H1 (cell line): Measurements from ENCODE around the gene GGCX. TPM values are rescaled to one million over a fixed set of nuclear protein-coding genes. Genes with fewer than 3 reads are reported as not detected.
A peak's percentile ranks its signal among the peaks of the same experiment; 100 is the strongest.

ENCODE experiments used
- CHD1 ChIP-seq: IDR thresholded peaks from 2 replicates; pipeline ENCODE4 v1.6.1; 2012; ENCODE audit warnings: low read depth, low read length, improper control_type of control experiment
- CHD2 ChIP-seq: IDR thresholded peaks from 2 replicates; pipeline ENCODE4 v1.6.1; 2012; ENCODE audit warnings: low read length, improper control_type of control experiment
- KDM4A ChIP-seq: IDR thresholded peaks from one replicate; pipeline ENCODE4 v1.7.1; 2012; ENCODE audit warnings: low read depth, mild to moderate bottlenecking, moderate library complexity, low read length, inconsistent platforms; ENCODE audit not compliant: severe bottlenecking
- PHF8 ChIP-seq: fragments of 200-600 bp; sonication (generic); conservative IDR thresholded peaks from 2 replicates; pipeline ENCODE4 v1.7.1; 2012; ENCODE audit warnings: low read depth, mild to moderate bottlenecking, inconsistent platforms, low read length, moderate library complexity
- POLR2A ChIP-seq, 2 experiments: IDR thresholded peaks; 1 replicate in 1 of 2; 2 replicates in 1 of 2; pipeline ENCODE4 v1.6.1; 2011; ENCODE audit warnings: low read depth in 2 of 2, low read length in 2 of 2, mild to moderate bottlenecking in 2 of 2; ENCODE audit errors: control extremely low read depth in 1 of 2
- POLR2AphosphoS5 ChIP-seq: IDR thresholded peaks from 2 replicates; pipeline ENCODE4 v1.6.1; 2011; ENCODE audit warnings: low read depth, low read length
- RAD21 ChIP-seq, 2 experiments: IDR thresholded peaks in 1 of 2; conservative IDR thresholded peaks in 1 of 2; 2 replicates each; pipeline ENCODE4 v1.6.1; 2011; ENCODE audit warnings: low read depth in 2 of 2, low read length in 2 of 2, improper control_type of control experiment in 1 of 2, inconsistent platforms in 1 of 2, mild to moderate bottlenecking in 1 of 2, moderate library complexity in 1 of 2
- SIN3A ChIP-seq, 2 experiments: IDR thresholded peaks in 1 of 2; conservative IDR thresholded peaks in 1 of 2; 2 replicates each; pipeline ENCODE4 v1.6.1; 2011 to 2012; ENCODE audit warnings: low read length in 2 of 2, improper control_type of control experiment in 1 of 2, low read depth in 1 of 2, mild to moderate bottlenecking in 1 of 2
- USF2 ChIP-seq: IDR thresholded peaks from 2 replicates; pipeline ENCODE4 v1.6.1; 2011; ENCODE audit warnings: low read length, improper control_type of control experiment
- ZNF274 ChIP-seq: IDR thresholded peaks from 2 replicates; pipeline ENCODE4 v1.7.0; 2012; ENCODE audit warnings: low read length, borderline replicate concordance; ENCODE audit errors: extremely low read depth
- polyA plus RNA-seq, 7 experiments: library from polyadenylated mRNA; depleted of rRNA in 3 of 7; stranded (reverse) in 5 of 7; unstranded in 2 of 7; fragments of >200 nt in 5 of 7; fragments of 200-250 nt in 2 of 7; gene quantifications; 1 replicate in 5 of 7; 2 replicates in 1 of 7; 4 replicates in 1 of 7; pipeline versions ENCODE4 v1.2.1 to v1.2.3, GENCODE V29; 2011 to 2013; ENCODE audit warnings: missing spikeins in 2 of 7, mixed read lengths in 2 of 7
- total RNA-seq: library from RNA; stranded (reverse); fragmentation: NEBNext Ultra II Directional; extraction: Animal tissue kit (Norgen Biotek cat#: 25700); gene quantifications from 2 replicates; pipeline ENCODE4 v1.2.1, GENCODE V29; 2021

The GGCX gene
- total and polyA plus RNA-seq, 2 of the 8 experiments (the other 6 are each of a cell fraction or from before 2014, with no cell fraction given), result 29.4 to 33.8 TPM

DNA sequence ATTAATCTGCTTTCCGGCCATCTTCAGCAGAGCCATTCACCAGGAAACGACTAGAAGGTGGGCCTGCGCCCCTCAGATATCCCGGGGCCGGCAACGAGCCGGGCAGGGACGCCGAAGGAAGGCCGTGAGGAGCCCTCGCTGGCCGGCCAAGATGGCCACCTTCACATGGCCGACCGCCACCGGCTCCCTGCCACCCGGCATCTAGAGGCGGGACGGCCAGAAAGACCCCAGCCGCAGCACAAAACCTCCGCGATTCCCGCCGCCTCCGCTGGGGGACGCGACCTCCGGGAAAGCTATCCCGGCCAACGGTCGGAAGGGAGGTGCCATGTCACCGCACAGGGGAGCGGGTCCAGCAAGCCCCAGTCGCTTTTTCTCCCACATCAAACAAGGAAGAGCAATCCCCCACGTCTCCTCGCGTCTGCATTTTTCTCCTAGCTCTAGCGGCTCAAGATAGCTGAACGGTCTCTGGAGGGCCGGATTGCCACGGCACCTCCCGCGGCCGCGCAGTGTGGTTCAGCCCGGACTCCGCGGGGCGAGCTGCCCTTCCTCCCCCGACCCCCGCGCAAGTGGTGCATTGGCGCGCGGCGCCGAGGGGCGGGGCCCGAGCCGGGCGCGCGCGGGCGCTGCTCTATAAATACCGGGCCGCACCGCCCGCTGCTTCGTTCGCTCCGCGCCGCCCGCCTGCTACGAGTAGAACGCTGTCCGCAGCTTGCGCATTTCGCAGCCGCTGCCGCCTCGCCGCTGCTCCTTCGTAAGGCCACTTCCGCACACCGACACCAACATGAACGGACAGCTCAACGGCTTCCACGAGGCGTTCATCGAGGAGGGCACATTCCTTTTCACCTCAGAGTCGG lies 22.6 kb downstream of the GGCX start, which contains the start of gene MAT2A (continued):
- TF ChIP-seq CHD1 (peak; percentile 87), USF2 (peak; percentile 11; the same call in 1 of the 2 replicates), POLR2AphosphoS5 (peak; percentile 99), RAD21 (IDR thresholded peaks at IDR 0.05 in 1 of 2, conservative IDR thresholded peaks at IDR 0.05 in 1 of 2; ENCODE audit: low read depth in 2 of 2, low read length in 2 of 2) (peak; percentile 47 to 63; a peak in 3 of 4 replicates), POLR2A (IDR thresholded peaks at IDR 0.05; ENCODE audit: control extremely low read depth in 1 of 2, low read depth in 2 of 2, low read length in 2 of 2) (peak; percentile 99), ZNF274 (no peak), KDM4A (peak; percentile 46), CHD2 (peak; percentile 79), SIN3A (conservative IDR thresholded peaks at IDR 0.05 in 1 of 2, IDR thresholded peaks at IDR 0.05 in 1 of 2; ENCODE audit: low read depth in 1 of 2, low read length in 2 of 2) (peak; percentile 30 to 85; a peak in 2 of 4 replicates), PHF8 (peak; percentile 98)
